ENCODE results near the gene ACSF3. TPM values are rescaled to one million over a fixed set of nuclear protein-coding genes. Genes with fewer than 3 reads are reported as not detected.

Gene ACSF3
- total and polyA plus RNA-seq, 3 experiments from 2014 or later = 35.5 to 43.9 (median 43.6) TPM

- Histone ChIP-seq H3K27me3 (ENCODE audit: insufficient read depth, low read length, poor library complexity, severe bottlenecking) (no peaks in the 10 kb centered on the region), H3K4me3 (ENCODE audit: low read length) (no peak overlapping the region), H3K36me3 (ENCODE audit: insufficient read depth, low read length) (no peaks in the 10 kb centered on the region), H3K27ac (ENCODE audit: low read depth, low read length) (no peak overlapping the region), H3K9me3 (ENCODE audit: low read length) (no peaks in the 10 kb centered on the region), H3K4me1 (ENCODE audit: insufficient read depth, low read length) (peaks cover 25% of the 10 kb centered on the region)
- peaks cover 0 to 4% of the 10 kb centered on the region in 2 donors for H3K27me3 Mint-ChIP-seq
- ChIA-PET POLR2A (no interaction called here), CTCF (interaction anchor here (1.0 to 2.4 kb wide), 2 partner anchors 431 kb away, joined by 4 to 10 read pairs; no protein-coding TSS in a partner anchor)
- H3K4me1 Mint-ChIP-seq = peaks cover 6 to 17% (median 8%) of the 10 kb centered on the region in 3 donors
- no peaks in the 10 kb centered on the region for H3K36me3 Mint-ChIP-seq
- H3K9me3 Mint-ChIP-seq = no peaks in the 10 kb centered on the region
- DNase-seq = no peak
- H3K27ac Mint-ChIP-seq = peak overlapping the region in 1 of 8 donors; percentile 24
- no peak overlapping the region for H3K4me3 Mint-ChIP-seq
Measured at GRCh38 chr16:89168381-89169189, 74.9 kb downstream of the ACSF3 start.

GRCh38 chr16:89169778-89170177, 76.1 kb downstream of the ACSF3 start:
- H3K4me1 Mint-ChIP-seq = peaks cover 6 to 17% (median 8%) of the 10 kb centered on the region in 3 donors
- H3K9me3 Mint-ChIP-seq = no peaks in the 10 kb centered on the region
- H3K36me3 ChIP-seq (ENCODE audit: insufficient read depth, low read length) = no peaks in the 10 kb centered on the region
- no peak overlapping the region for H3K27ac Mint-ChIP-seq
- ChIA-PET POLR2A (no interaction called here), CTCF (interaction anchor here (0.8 to 1.0 kb wide), 2 partner anchors 354 to 432 kb away, joined by 3 to 4 read pairs; no protein-coding TSS in a partner anchor)
- H3K4me3 ChIP-seq (ENCODE audit: low read length) = no peak overlapping the region
- no peak overlapping the region for H3K4me3 Mint-ChIP-seq
- no peaks in the 10 kb centered on the region for H3K9me3 ChIP-seq (ENCODE audit: low read length)
- no peak for DNase-seq
- no peaks in the 10 kb centered on the region for H3K36me3 Mint-ChIP-seq
- H3K27ac ChIP-seq (ENCODE audit: low read depth, low read length) = no peak overlapping the region
- H3K27me3 Mint-ChIP-seq = peaks cover 0 to 4% of the 10 kb centered on the region in 2 donors
- no peaks in the 10 kb centered on the region for H3K27me3 ChIP-seq (ENCODE audit: insufficient read depth, low read length, poor library complexity, severe bottlenecking)
- H3K4me1 ChIP-seq (ENCODE audit: insufficient read depth, low read length) = peaks cover 25% of the 10 kb centered on the region

GRCh38 chr16:89170346-89171215, 76.9 kb downstream of the ACSF3 start:
- no peaks in the 10 kb centered on the region for H3K9me3 ChIP-seq (ENCODE audit: low read length)
- no peaks in the 10 kb centered on the region for H3K27me3 ChIP-seq (ENCODE audit: insufficient read depth, low read length, poor library complexity, severe bottlenecking)
- peak overlapping the region; percentile 69 to 86 (median 76) for H3K4me3 Mint-ChIP-seq
- no peaks in the 10 kb centered on the region for H3K36me3 ChIP-seq (ENCODE audit: insufficient read depth, low read length)
- DNase-seq = no peak
- no peak overlapping the region for H3K27ac ChIP-seq (ENCODE audit: low read depth, low read length)
- peaks cover 0 to 4% of the 10 kb centered on the region in 2 donors for H3K27me3 Mint-ChIP-seq
- peaks cover 6 to 20% (median 8%) of the 10 kb centered on the region in 3 donors for H3K4me1 Mint-ChIP-seq
- peak overlapping the region in 5 of 8 donors; percentile 19 to 60 (median 33) for H3K27ac Mint-ChIP-seq
- H3K4me3 ChIP-seq (ENCODE audit: low read length) = peak overlapping the region; percentile 50
- peaks cover 25% of the 10 kb centered on the region for H3K4me1 ChIP-seq (ENCODE audit: insufficient read depth, low read length)
- ChIA-PET POLR2A (interaction anchor here (1.2 kb wide), 2 partner anchors 8 to 313 kb away, joined by 3 to 6 read pairs; partner anchors contain the start of gene TRAPPC2L), CTCF (interaction anchor here (0.8 kb wide), 1 partner anchor 354 kb away, joined by 3 read pairs; no protein-coding TSS in a partner anchor)
- no peaks in the 10 kb centered on the region for H3K36me3 Mint-ChIP-seq
- no peaks in the 10 kb centered on the region for H3K9me3 Mint-ChIP-seq

DNA sequence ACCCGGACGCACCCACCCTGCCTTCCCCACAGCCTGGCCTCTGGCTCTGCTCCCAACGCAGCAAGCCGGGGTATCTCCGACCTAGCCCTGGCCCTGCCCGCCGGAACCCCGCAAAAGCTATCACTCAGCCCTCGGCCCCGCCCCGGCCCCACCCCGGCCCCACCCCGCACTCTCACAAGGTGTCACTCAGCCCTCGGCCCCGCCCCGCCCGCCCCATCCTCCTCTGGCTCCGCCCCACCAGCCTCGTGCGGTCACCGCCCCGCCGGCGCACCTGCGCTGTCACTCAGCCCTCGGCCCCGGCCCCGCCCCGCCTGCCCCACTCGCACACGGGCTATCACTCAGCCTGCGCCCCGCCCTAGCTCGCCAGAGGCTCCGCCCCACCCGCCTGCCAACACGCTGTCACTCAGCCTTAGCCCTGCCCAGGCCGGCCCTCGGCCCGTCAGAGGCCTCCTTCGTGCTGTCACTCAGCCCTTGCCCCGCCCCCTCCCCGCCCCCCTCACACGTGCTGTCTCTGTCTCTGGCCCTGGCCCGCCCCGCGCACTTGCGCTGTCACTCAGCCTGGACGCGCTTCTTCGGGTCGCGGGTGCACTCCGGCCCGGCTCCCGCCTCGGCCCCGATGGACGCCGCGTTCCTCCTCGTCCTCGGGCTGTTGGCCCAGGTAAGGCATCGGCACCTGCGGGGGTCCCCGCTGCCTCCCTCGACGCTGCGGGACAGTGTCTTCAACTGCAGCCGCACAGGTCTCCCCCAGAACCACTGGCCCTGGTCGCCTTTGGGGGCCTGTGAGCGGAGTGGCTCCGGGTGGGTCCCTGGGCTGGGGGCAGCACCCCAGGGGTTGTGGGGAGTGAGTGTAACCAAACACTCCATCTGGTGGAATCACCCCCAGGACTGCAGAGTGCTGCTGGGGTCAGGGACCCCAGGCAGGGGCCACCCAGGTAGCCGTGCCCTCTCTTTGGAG, 77.8 kb downstream of the ACSF3 start, which contains the start of gene CDH15:
TSS of gene CDH15 (plus strand) at position 533 of the 955 bp plus-strand sequence. CDS start at position 617, 84 bp downstream.
- Mint-ChIP-seq H3K27me3 (peaks cover 0 to 4% of the 10 kb centered on the region in 2 donors), H3K9me3 (no peaks in the 10 kb centered on the region), H3K4me1 (peaks cover 6 to 20% (median 8%) of the 10 kb centered on the region in 3 donors), H3K36me3 (no peaks in the 10 kb centered on the region), H3K27ac (peak within 1 kb of the TSS in 5 of 8 donors; percentile 19 to 54 (median 33)), H3K4me3 (peak within 1 kb of the TSS; percentile 69 to 86 (median 76))
- ChIA-PET CTCF (no interaction called here), POLR2A (interaction anchor here (1.2 kb wide), 2 partner anchors 9 to 314 kb away, joined by 3 to 6 read pairs; partner anchors contain the start of gene TRAPPC2L)
- peak within 1 kb of the TSS; percentile 50 for H3K4me3 ChIP-seq (ENCODE audit: low read length)
- H3K27me3 ChIP-seq (ENCODE audit: insufficient read depth, low read length, poor library complexity, severe bottlenecking) = no peaks in the 10 kb centered on the region
- no peak within 1 kb of the TSS for H3K27ac ChIP-seq (ENCODE audit: low read depth, low read length)
- no peaks in the 10 kb centered on the region for H3K9me3 ChIP-seq (ENCODE audit: low read length)
- no peaks in the 10 kb centered on the region for H3K36me3 ChIP-seq (ENCODE audit: insufficient read depth, low read length)
- peaks cover 25% of the 10 kb centered on the region for H3K4me1 ChIP-seq (ENCODE audit: insufficient read depth, low read length)
- peak; percentile 87 to 94 (median 94) for DNase-seq

DNA sequence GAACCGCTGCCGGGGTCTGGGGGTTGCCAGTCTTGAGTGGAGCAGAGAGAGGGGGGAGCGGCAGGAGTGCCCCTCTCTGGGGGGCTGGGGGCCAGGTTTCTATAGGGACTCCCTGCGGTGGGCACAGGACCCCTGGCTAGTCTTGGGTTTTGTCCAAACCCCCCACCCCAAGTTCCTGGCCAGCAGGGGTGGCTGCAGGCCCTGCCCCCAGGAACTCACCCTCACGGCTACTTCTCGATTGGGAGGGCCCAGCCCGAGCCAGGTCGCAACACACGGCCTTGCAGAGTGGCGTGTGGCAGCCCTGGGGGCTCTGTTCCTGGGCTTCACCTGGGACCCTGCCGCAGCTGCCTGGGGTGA, 78.5 kb downstream of the ACSF3 start:
- CTCF ChIA-PET = no interaction called here
- peak overlapping the region in 1 of 8 donors; percentile 24 for H3K27ac Mint-ChIP-seq
- Histone ChIP-seq H3K4me1 (ENCODE audit: insufficient read depth, low read length) (peaks cover 22% of the 10 kb centered on the region), H3K27ac (ENCODE audit: low read depth, low read length) (no peak overlapping the region), H3K36me3 (ENCODE audit: insufficient read depth, low read length) (no peaks in the 10 kb centered on the region), H3K4me3 (ENCODE audit: low read length) (no peak overlapping the region), H3K27me3 (ENCODE audit: insufficient read depth, low read length, poor library complexity, severe bottlenecking) (no peaks in the 10 kb centered on the region), H3K9me3 (ENCODE audit: low read length) (no peaks in the 10 kb centered on the region)
- DNase-seq = no peak
- H3K27me3 Mint-ChIP-seq = peaks cover 0 to 4% of the 10 kb centered on the region in 2 donors
- POLR2A ChIA-PET = no interaction called here
- no peak overlapping the region for H3K4me3 Mint-ChIP-seq
- H3K4me1 Mint-ChIP-seq = peaks cover 6 to 20% (median 8%) of the 10 kb centered on the region in 3 donors
- no peaks in the 10 kb centered on the region for H3K36me3 Mint-ChIP-seq
- no peaks in the 10 kb centered on the region for H3K9me3 Mint-ChIP-seq

DNA sequence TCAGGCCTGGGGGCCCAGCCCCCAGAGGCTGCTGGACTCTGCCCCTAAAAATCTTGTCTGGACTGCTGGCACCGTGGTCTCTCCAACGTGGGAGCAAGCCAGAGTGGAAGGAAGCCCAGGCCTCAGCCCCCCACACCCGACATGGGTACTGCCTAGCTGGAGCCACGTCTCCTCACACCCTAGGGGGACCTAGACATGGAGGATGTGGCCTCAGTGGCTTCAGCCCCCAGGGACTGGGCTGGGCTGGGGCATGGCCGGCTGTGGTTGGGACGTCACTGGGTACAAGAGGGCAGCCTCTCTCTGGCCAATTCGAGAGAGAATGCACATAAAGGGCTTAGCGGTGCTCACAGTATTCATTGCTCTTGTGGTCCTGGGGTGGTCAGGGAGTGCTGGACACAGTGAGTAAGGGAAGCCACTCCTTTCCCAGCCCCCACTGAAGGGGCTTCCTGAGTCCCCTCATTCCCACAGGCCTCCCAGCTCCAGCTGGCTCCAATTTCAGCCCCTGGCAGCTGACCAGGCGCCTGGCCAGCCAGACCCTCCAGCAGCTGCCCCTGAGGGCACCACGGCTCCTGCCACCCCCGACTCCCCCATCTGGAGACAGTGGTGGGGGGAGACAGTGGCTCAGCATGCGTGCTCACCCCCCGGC, 79.0 kb downstream of the ACSF3 start:
- Histone ChIP-seq H3K27ac (ENCODE audit: low read depth, low read length) (no peak overlapping the region), H3K9me3 (ENCODE audit: low read length) (no peaks in the 10 kb centered on the region), H3K4me1 (ENCODE audit: insufficient read depth, low read length) (peaks cover 17% of the 10 kb centered on the region), H3K27me3 (ENCODE audit: insufficient read depth, low read length, poor library complexity, severe bottlenecking) (no peaks in the 10 kb centered on the region), H3K36me3 (ENCODE audit: insufficient read depth, low read length) (no peaks in the 10 kb centered on the region), H3K4me3 (ENCODE audit: low read length) (no peak overlapping the region)
- no peaks in the 10 kb centered on the region for H3K36me3 Mint-ChIP-seq
- peaks cover 6 to 17% (median 8%) of the 10 kb centered on the region in 3 donors for H3K4me1 Mint-ChIP-seq
- no peaks in the 10 kb centered on the region for H3K9me3 Mint-ChIP-seq
- no peak overlapping the region for H3K4me3 Mint-ChIP-seq
- H3K27ac Mint-ChIP-seq = peak overlapping the region in 1 of 8 donors; percentile 24
- no peak for DNase-seq
- CTCF ChIA-PET = interaction anchor here (0.8 kb wide), 1 partner anchor 435 kb away, joined by 3 read pairs; no protein-coding TSS in a partner anchor
- H3K27me3 Mint-ChIP-seq = peaks cover 0 to 4% of the 10 kb centered on the region in 2 donors
- POLR2A ChIA-PET = no interaction called here
